GM12878 (cell line): Measurements from ENCODE around the gene OR2AJ1. TPM values are rescaled to one million over a fixed set of nuclear protein-coding genes. Genes with fewer than 3 reads are reported as not detected.

ENCODE experiments used
- ATAC-seq: fragments of 200-7000 bp; cut with Tn5 transposase; 3 replicates; pipeline ENCODE4 v1.9.1; 2020; ENCODE audit warnings: mild to moderate bottlenecking, moderate library complexity
- BruUV-seq: library from RNA; stranded (reverse); fragments of 400-500 nt; replicated peaks from 2 replicates; lab custom pipeline; 2021; lab: Mats Ljungman, UMichigan
- CTCF ChIA-PET: fragments of 300-600 bp; sonication (Branson Sonifier 250); formaldehyde crosslinking; extraction: SDS; loops from one replicate; lab custom pipeline; 2021; ENCODE audit warnings: inconsistent platforms; lab: Yijun Ruan, JAX
- POLR2A ChIA-PET: fragments of 350-600 bp; formaldehyde crosslinking; extraction: SDS; loops from one replicate; lab custom pipeline; 2021; ENCODE audit warnings: inconsistent platforms; lab: Charles Lee
- RAD21 ChIA-PET: fragments of 300-600 bp; sonication (Branson Sonifier 250); formaldehyde crosslinking; loops from one replicate; lab custom pipeline; 2023; ENCODE audit warnings: antibody characterized with exemption; ENCODE audit not compliant: unreplicated experiment; lab: Charles Lee
- SMC1A ChIA-PET: fragments of 300-600 bp; sonication (Branson Sonifier 250); formaldehyde crosslinking; loops from one replicate; lab custom pipeline; 2023; ENCODE audit not compliant: unreplicated experiment, uncharacterized antibody; lab: Charles Lee
- DNase-seq: peaks from one replicate; pipeline ENCODE4 v3.0.0-alpha.2; 2011; ENCODE audit warnings: low read depth, low spot score
- FAIRE-seq: peaks from 3 replicates; lab custom pipeline; 2011; peaks lifted over from hg19 to GRCh38; lab: Jason Lieb, UNC
- H2AFZ ChIP-seq: 2 replicates; pipeline ENCODE4 v1.6.0; 2011; ENCODE audit warnings: low read depth, low read length, control low read depth; ENCODE audit not compliant: control insufficient read depth
- H3K27ac ChIP-seq: 2 replicates; pipeline ENCODE4 v1.5.1; 2011; ENCODE audit warnings: control low read depth; ENCODE audit not compliant: control insufficient read depth, insufficient read depth
- H3K27me3 ChIP-seq, 2 experiments: replicated peaks in 1 of 2; 2 replicates each; pipeline versions ENCODE4 v1.6.0 to v1.6.1; 2011; ENCODE audit warnings: low read length in 1 of 2; ENCODE audit not compliant: control insufficient read depth in 2 of 2, insufficient read depth in 2 of 2
- H3K36me3 ChIP-seq, 2 experiments: 2 replicates each; pipeline ENCODE4 v1.5.1; 2011; ENCODE audit warnings: low read length in 1 of 2; ENCODE audit not compliant: control insufficient read depth in 2 of 2, insufficient read depth in 2 of 2
- H3K4me1 ChIP-seq: 2 replicates; pipeline ENCODE4 v1.6.1; 2011; ENCODE audit warnings: mild to moderate bottlenecking, low read length, moderate library complexity, mixed read lengths; ENCODE audit not compliant: control insufficient read depth, insufficient read depth
- H3K4me2 ChIP-seq: 2 replicates; pipeline ENCODE4 v1.6.0; 2011; ENCODE audit warnings: control low read depth; ENCODE audit not compliant: control insufficient read depth, insufficient read depth
- H3K4me3 ChIP-seq: fragments of 200-600 bp; sonication (generic); 2 replicates; pipeline ENCODE4 v1.5.1; 2016
- H3K79me2 ChIP-seq: 2 replicates; pipeline ENCODE4 v1.6.0; 2011; ENCODE audit warnings: low read length; ENCODE audit not compliant: control insufficient read depth, insufficient read depth
- H3K9ac ChIP-seq: 2 replicates; pipeline ENCODE4 v1.8.0; 2011; ENCODE audit warnings: low read length, control low read depth, mixed read lengths; ENCODE audit not compliant: control insufficient read depth, insufficient read depth
- H3K9me3 ChIP-seq: replicated peaks from 3 replicates; pipeline ENCODE4 v1.5.1; 2011; ENCODE audit warnings: mild to moderate bottlenecking, low read length; ENCODE audit not compliant: control insufficient read depth, insufficient read depth
- H4K20me1 ChIP-seq: 2 replicates; pipeline ENCODE4 v1.6.0; 2011; ENCODE audit not compliant: control insufficient read depth, insufficient read depth
- ASH2L ChIP-seq: fragments of 300-600, 200-600 bp; sonication (generic); IDR thresholded peaks from 2 replicates; pipeline ENCODE4 v1.6.1; 2017; ENCODE audit warnings: low read depth, mild to moderate bottlenecking, borderline replicate concordance
- CBX5 ChIP-seq: sonication (generic); IDR thresholded peaks from 2 replicates; pipeline ENCODE4 v1.6.1; 2016; ENCODE audit warnings: low read depth, moderate library complexity, mild to moderate bottlenecking, inconsistent platforms
- CEBPZ ChIP-seq: fragments of 150-350 bp; IDR thresholded peaks from 2 replicates; pipeline ENCODE4 v1.6.1; 2016; ENCODE audit warnings: low read depth, low read length
- PBX3 ChIP-seq: IDR thresholded peaks from 2 replicates; pipeline ENCODE4 v1.6.1; 2011; ENCODE audit warnings: mild to moderate bottlenecking, low read depth, low read length, moderate library complexity; ENCODE audit not compliant: insufficient replicate concordance
- WGBS: methylation state at CpG from one replicate; pipeline ENCODE4 v1.1.6; 2016; ENCODE audit warnings: low lambda C conversion rate; ENCODE audit not compliant: insufficient replicate concordance, insufficient coverage; ENCODE audit errors: missing lambda C conversion rate; 5-methylcytosine and 5-hydroxymethylcytosine counted together
- in situ Hi-C: fragments of 300-500 bp; cut with MboI; formaldehyde crosslinking; loops from 9 replicates; pipeline ENCODE4 v1.14.3; 2018; ENCODE audit warnings: mixed read lengths
- intact Hi-C: fragments of 100-400 bp; cut with micrococcal nuclease; formaldehyde crosslinking; loops from one replicate; pipeline ENCODE4 v1.14.2; 2022; ENCODE audit not compliant: unreplicated experiment
- polyA plus RNA-seq, 11 experiments: library from polyadenylated mRNA; depleted of rRNA in 4 of 11; unstranded in 6 of 11; stranded (reverse) in 5 of 11; fragments of >200 nt; fragmentation: Nextera tagmentation in 4 of 11; fragmentation: Illumina TruSeq in 1 of 11; extraction: Ambion mirVana in 4 of 11; extraction: Trizol in 1 of 11; gene quantifications; 1 replicate in 1 of 11; 2 replicates in 10 of 11; pipeline versions ENCODE4 v1.2.1 to v1.2.3, GENCODE V29; 2011 to 2016; ENCODE audit warnings: inconsistent platforms in 2 of 11, missing spikeins in 2 of 11, low read depth in 1 of 11
- total RNA-seq, 4 experiments: library from RNA; depleted of rRNA in 3 of 4; stranded (reverse); fragments of >200 nt in 3 of 4; fragmentation: Illumina TruSeq in 1 of 4; extraction: Trizol in 1 of 4; gene quantifications; 2 replicates each; pipeline versions ENCODE4 v1.2.1 to v1.2.3, GENCODE V29; 2013 to 2021

The OR2AJ1 gene
- total and polyA plus RNA-seq, 10 of the 15 experiments (the other 5 are each of a cell fraction or from before 2014, with no cell fraction given), result not detected

GRCh38 chr1:247924868-247925267, at the start of gene OR2AJ1 (continued):
- TF ChIP-seq PBX3, result no peak
- TF ChIP-seq ASH2L, result no peak
- TF ChIP-seq CBX5, result no peak

GRCh38 chr1:247883346-247883745, 41.3 kb upstream of the OR2AJ1 start:
- H3K4me3 ChIP-seq, result no peak overlapping the region
- FAIRE-seq (no peak), DNase-seq (no peak), ATAC-seq (no peak)
- H4K20me1 ChIP-seq, result no peaks in the 10 kb centered on the region
- SMC1A ChIA-PET, result no interaction called here
- no peaks in the 10 kb centered on the region for H3K4me1 ChIP-seq
- RAD21 ChIA-PET, result no interaction called here
- intact Hi-C loops (no loop called here), in situ Hi-C loops (no loop called here)
- H3K27me3 ChIP-seq, result no peaks in the 10 kb centered on the region; a peak in 1 of 4 replicates
- POLR2A ChIA-PET, result no interaction called here
- no peak overlapping the region for H3K9ac ChIP-seq
- H2AFZ ChIP-seq, result no peak overlapping the region
- H3K9me3 ChIP-seq, result no peaks in the 10 kb centered on the region
- H3K4me2 ChIP-seq, result no peak overlapping the region
- H3K79me2 ChIP-seq, result no peaks in the 10 kb centered on the region
- TF ChIP-seq CEBPZ, result no peak
- CTCF ChIA-PET, result interaction anchor here (1.6 kb wide), 1 partner anchor 12 kb away, joined by 3 read pairs; the partner anchor contains the start of gene OR2W3
- no peaks in the 10 kb centered on the region for H3K36me3 ChIP-seq
- no TSS peak for BruUV-seq
- 42% methylated on average over 9 of the region's 9 CpGs for WGBS
- H3K27ac ChIP-seq, result no peak overlapping the region
